ENCODE measurements around the gene GALNT1. TPM values are rescaled to one million over a fixed set of nuclear protein-coding genes. Genes with fewer than 3 reads are reported as not detected.
A peak's percentile ranks its signal among the peaks of the same experiment; 100 is the strongest.

The GALNT1 gene
- total RNA-seq (2021), result 25.6 and 30.7 TPM in 2 replicates
- percentile 69 among the genes with signal in this experiment for Bru-seq, nascent RNA
- percentile 63 among the genes with signal in this experiment for BruChase-seq, experiment 1, labeled RNA remaining after a 2-hour chase
- percentile 69 among the genes with signal in this experiment for BruChase-seq, experiment 2, labeled RNA remaining after a 6-hour chase
- long read RNA-seq, partial matches to known transcripts, result 2 of 83 reads
- long read RNA-seq, other reads (novel, unspliced or antisense), result 79 of 83 reads

DNA sequence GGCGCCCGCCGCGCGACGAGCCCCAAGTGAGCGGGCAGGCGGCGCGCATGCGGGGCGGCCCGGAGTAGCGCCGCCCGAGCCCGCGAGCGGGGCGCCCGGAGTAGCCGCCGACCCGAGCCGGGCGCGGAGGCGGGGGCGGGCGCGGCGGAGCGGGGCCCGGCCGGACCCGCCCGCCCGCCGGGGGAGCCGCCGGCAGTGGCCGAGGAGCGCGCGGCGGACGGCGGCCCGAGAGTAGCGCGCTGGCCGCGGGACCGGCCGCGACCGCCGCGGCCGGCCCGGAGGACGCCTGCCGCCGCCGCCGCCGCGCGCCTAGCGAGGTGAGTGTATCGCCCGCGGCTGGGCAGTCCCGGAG is at the start of gene GALNT1:
GALNT1 (plus strand) TSS at position 195 of the 352 bp plus-strand sequence. CDS start 72,923 bp downstream, outside the sequence.
- Histone ChIP-seq H3K4me3 (ENCODE audit: low read depth, low read length, poor library complexity, severe bottlenecking) (peak within 1 kb of the TSS; percentile 58), H3K27me3 (replicated peaks; ENCODE audit: insufficient read depth, low read depth, low read length, poor library complexity) (peaks cover 12% of the 10 kb centered on the region), H3K36me3 (ENCODE audit: insufficient read depth, low read length, poor library complexity, severe bottlenecking) (no peaks in the 10 kb centered on the region), H3K27ac (ENCODE audit: low read depth, low read length, poor library complexity, severe bottlenecking) (no peak within 1 kb of the TSS), H3K9me3 (ENCODE audit: low read depth, low read length, poor library complexity, severe bottlenecking) (peaks cover 10% of the 10 kb centered on the region), H3K4me1 (ENCODE audit: insufficient read depth, low read length, poor library complexity, severe bottlenecking) (no peaks in the 10 kb centered on the region)
- no peak for DNase-seq (ENCODE audit: low spot score)
- BruUV-seq (replicated peaks), result no TSS peak
- intact Hi-C loops (cut with micrococcal nuclease; ENCODE audit: unreplicated experiment), result no loop called here
- ChIA-PET CTCF (no interaction called here), POLR2A (ENCODE audit: low non-redundant PET) (no interaction called here)
- no peak for TF ChIP-seq EZH2 (IDR thresholded peaks at IDR 0.05; ENCODE audit: borderline replicate concordance, low read depth, low read length, poor library complexity, severe bottlenecking)
- no peak for TF ChIP-seq CTCF (conservative IDR thresholded peaks at IDR 0.05; ENCODE audit: low read depth, low read length)

DNA sequence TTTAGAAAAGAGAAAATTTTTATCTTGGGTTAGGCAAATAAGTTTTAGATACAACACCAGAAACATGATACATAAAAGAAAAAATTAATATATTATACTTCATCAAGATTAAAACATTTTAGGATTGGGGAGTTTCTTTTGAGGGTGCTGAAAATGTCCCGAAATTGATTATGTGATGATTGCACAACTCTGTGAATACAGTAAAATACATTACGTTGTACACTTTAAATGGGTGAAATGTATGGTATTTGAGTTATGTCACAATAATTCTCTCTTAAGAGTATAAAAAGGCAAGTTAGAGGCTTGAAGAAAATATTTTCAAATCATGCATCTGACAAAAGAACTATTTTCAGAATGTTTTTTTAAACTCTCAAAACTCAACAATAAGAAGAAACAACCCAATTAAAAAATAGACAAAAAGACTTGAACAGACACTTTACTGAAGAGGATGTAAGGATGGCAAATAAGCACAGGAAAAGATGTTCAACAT is 47.6 kb upstream of the GALNT1 start:
- no peak for TF ChIP-seq EZH2 (IDR thresholded peaks at IDR 0.05; ENCODE audit: borderline replicate concordance, low read depth, low read length, poor library complexity, severe bottlenecking)
- no peak for TF ChIP-seq CTCF (conservative IDR thresholded peaks at IDR 0.05; ENCODE audit: low read depth, low read length)
- CTCF ChIA-PET, result no interaction called here
- H3K4me3 ChIP-seq (ENCODE audit: low read depth, low read length, poor library complexity, severe bottlenecking), result no peak overlapping the region
- DNase-seq (ENCODE audit: low spot score), result no peak
- H3K9me3 ChIP-seq (ENCODE audit: low read depth, low read length, poor library complexity, severe bottlenecking), result peaks cover 6% of the 10 kb centered on the region
- intact Hi-C loops (cut with micrococcal nuclease; ENCODE audit: unreplicated experiment), result no loop called here
- no peaks in the 10 kb centered on the region for H3K36me3 ChIP-seq (ENCODE audit: insufficient read depth, low read length, poor library complexity, severe bottlenecking)
- H3K4me1 ChIP-seq (ENCODE audit: insufficient read depth, low read length, poor library complexity, severe bottlenecking), result no peaks in the 10 kb centered on the region
- POLR2A ChIA-PET (ENCODE audit: low non-redundant PET), result no interaction called here
- BruUV-seq (replicated peaks), result no TSS peak
- H3K27ac ChIP-seq (ENCODE audit: low read depth, low read length, poor library complexity, severe bottlenecking), result no peak overlapping the region
- H3K27me3 ChIP-seq (replicated peaks; ENCODE audit: insufficient read depth, low read depth, low read length, poor library complexity), result no peaks in the 10 kb centered on the region

- Histone ChIP-seq H3K36me3 (ENCODE audit: insufficient read depth, low read length, poor library complexity, severe bottlenecking) (no peaks in the 10 kb centered on the region), H3K9me3 (ENCODE audit: low read depth, low read length, poor library complexity, severe bottlenecking) (peaks cover 4% of the 10 kb centered on the region), H3K4me3 (ENCODE audit: low read depth, low read length, poor library complexity, severe bottlenecking) (no peak overlapping the region), H3K27ac (ENCODE audit: low read depth, low read length, poor library complexity, severe bottlenecking) (no peak overlapping the region), H3K27me3 (replicated peaks; ENCODE audit: insufficient read depth, low read depth, low read length, poor library complexity) (no peaks in the 10 kb centered on the region), H3K4me1 (ENCODE audit: insufficient read depth, low read length, poor library complexity, severe bottlenecking) (no peaks in the 10 kb centered on the region)
- TF ChIP-seq CTCF (conservative IDR thresholded peaks at IDR 0.05; ENCODE audit: low read depth, low read length) (no peak), EZH2 (IDR thresholded peaks at IDR 0.05; ENCODE audit: borderline replicate concordance, low read depth, low read length, poor library complexity, severe bottlenecking) (no peak)
- CTCF ChIA-PET, result no interaction called here
- intact Hi-C loops (cut with micrococcal nuclease; ENCODE audit: unreplicated experiment), result no loop called here
- POLR2A ChIA-PET (ENCODE audit: low non-redundant PET), result no interaction called here
- no peak for DNase-seq (ENCODE audit: low spot score)
- no TSS peak for BruUV-seq (replicated peaks)
Measured at GRCh38 chr18:35535297-35535696, 46.2 kb upstream of the GALNT1 start.
